ENCODE results near the gene ZFYVE16.
"Not testable (repeated sequence)": the region's sequence is repeated elsewhere in the genome, so short reads cannot be mapped to it uniquely, and the experiment has no call there.

The ZFYVE16 gene

DNA sequence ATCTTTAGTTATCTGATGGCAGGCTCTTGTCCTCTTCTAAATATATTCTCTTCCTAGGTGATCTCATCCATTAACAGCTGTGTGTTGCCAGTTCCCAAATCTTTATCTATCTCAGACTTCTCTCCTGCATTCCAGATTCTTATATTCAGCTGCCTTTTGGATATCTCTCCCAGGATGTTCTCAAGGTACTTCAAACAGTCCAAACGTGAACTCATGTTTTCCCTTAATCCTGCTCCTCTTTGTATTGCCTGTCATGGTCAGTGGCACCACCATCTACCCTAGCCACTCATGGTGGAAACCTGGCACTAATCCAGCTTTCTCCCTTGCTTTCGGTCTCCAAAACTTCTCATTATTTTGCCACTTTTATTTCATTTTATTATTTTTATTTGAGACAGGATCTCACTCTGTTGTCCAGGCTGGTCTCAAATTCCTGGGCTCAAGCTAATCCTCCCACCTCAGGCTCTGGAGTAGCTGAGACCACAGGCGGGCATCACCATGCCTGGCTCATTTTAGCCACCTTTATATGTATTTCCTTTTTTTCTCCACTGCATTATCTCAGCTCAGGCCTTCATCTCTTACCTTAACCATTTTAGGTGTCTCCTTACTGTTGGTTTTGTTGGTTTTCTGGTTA, 3.8 kb downstream of the ZFYVE16 start:
- Histone ChIP-seq H3K14ac (ENCODE audit: low read length) (no peak overlapping the region), H3K9ac (ENCODE audit: low read length) (no peak overlapping the region), H2AK5ac (ENCODE audit: low read length) (no peak overlapping the region), H3K36me3 (ENCODE audit: control insufficient read depth in 1 of 2, insufficient read depth in 2 of 2, low read length in 2 of 2) (peaks cover 6 to 9% of the 10 kb centered on the region in 2 experiments), H3K23ac (ENCODE audit: low read length) (no peak overlapping the region), H2BK12ac (ENCODE audit: low read length) (no peak overlapping the region), H2BK5ac (ENCODE audit: low read depth, low read length, poor library complexity) (no peak overlapping the region), H4K8ac (ENCODE audit: low read depth, low read length) (no peak overlapping the region), H3K9me3 (ENCODE audit: insufficient read depth, low read depth, low read length) (no peaks in the 10 kb centered on the region), H3K79me2 (ENCODE audit: control insufficient read depth, insufficient read depth, low read length, poor library complexity) (peaks cover 14% of the 10 kb centered on the region), H4K91ac (ENCODE audit: low read depth, low read length) (no peak overlapping the region), H3K27me3 (ENCODE audit: insufficient read depth, low read length) (no peaks in the 10 kb centered on the region), H3K4me2 (ENCODE audit: low read length) (no peak overlapping the region), H2AFZ (ENCODE audit: insufficient read depth, low read length, poor library complexity) (no peak overlapping the region), H3K18ac (ENCODE audit: low read length) (no peak overlapping the region), H2BK120ac (ENCODE audit: insufficient read depth, low read length, poor library complexity) (no peak overlapping the region), H4K12ac (ENCODE audit: low read depth, low read length) (no peak overlapping the region), H3K4ac (ENCODE audit: low read depth, low read length) (peak overlapping the region; percentile 12), H3K79me1 (ENCODE audit: low read length) (peaks cover 10% of the 10 kb centered on the region), H3K27ac (ENCODE audit: low read depth, low read length) (no peak overlapping the region), H3K4me1 (ENCODE audit: control insufficient read depth in 1 of 2, insufficient read depth in 2 of 2, low read length in 2 of 2) (peaks cover 0 to 6% of the 10 kb centered on the region in 2 experiments), H3K4me3 (ENCODE audit: low read depth, low read length) (no peak overlapping the region)
- WGBS (ENCODE audit: extremely low coverage, insufficient coverage, insufficient read length) = no CpG with 5 or more reads among the region's 3 CpGs
- no peak for DNase-seq

DNA sequence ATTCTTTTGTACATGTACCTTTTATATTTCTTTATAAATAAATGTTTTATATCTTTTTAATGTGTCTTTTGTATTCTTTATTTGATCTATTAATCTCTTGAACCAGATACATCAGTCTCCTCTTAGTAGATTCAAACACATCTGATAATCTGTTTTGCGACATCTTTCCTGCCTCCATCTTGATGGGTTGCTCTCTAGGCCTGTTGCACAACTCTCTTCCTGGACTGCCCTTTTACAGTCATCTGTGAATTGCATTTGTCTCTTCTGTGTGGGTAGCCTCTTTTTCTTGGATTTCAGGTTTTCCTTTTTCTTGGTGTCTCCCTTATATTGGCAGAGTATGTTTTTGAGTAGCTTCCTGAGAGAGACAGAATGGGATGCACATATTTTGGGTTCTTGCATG, 6.2 kb downstream of the ZFYVE16 start:
- WGBS (ENCODE audit: extremely low coverage, insufficient coverage, insufficient read length) = no CpG with 5 or more reads among the region's 1 CpG
- H3K4me3 ChIP-seq (ENCODE audit: low read depth, low read length) = no peak overlapping the region
- no peaks in the 10 kb centered on the region for H3K79me1 ChIP-seq (ENCODE audit: low read length)

DNA sequence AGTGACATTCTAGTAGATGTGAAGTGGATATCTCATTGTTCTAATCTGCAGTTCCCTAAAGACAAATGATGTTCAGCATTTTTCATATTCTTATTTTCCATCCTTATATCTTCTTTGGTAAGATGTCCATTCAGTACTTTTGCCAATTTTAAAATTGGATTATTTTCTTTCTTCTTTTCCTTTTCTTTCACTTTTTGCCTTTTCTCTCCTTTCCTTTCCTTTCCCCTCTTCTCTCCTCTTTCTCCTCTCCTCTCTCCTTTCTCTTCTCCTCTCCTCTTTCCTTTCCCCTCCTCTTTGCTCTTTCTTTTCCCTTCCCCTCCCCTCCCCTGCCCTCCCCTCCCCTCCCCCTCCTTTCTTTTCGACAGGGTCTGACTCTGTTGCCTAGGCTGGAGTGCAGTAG, 10.1 kb downstream of the ZFYVE16 start:
- Histone ChIP-seq H3K36me3 (ENCODE audit: control insufficient read depth in 1 of 2, insufficient read depth in 2 of 2, low read length in 2 of 2) (peaks cover 0 to under 1% of the 10 kb centered on the region in 2 experiments), H3K4ac (ENCODE audit: low read depth, low read length) (no peak overlapping the region), H3K4me3 (ENCODE audit: low read depth, low read length) (no peak overlapping the region), H2BK5ac (ENCODE audit: low read depth, low read length, poor library complexity) (no peak overlapping the region), H3K18ac (ENCODE audit: low read length) (no peak overlapping the region), H3K4me1 (ENCODE audit: control insufficient read depth in 1 of 2, insufficient read depth in 2 of 2, low read length in 2 of 2) (no peaks in the 10 kb centered on the region), H4K91ac (ENCODE audit: low read depth, low read length) (no peak overlapping the region), H3K27me3 (ENCODE audit: insufficient read depth, low read length) (no peaks in the 10 kb centered on the region), H3K79me1 (ENCODE audit: low read length) (no peaks in the 10 kb centered on the region), H4K8ac (ENCODE audit: low read depth, low read length) (no peak overlapping the region), H3K9ac (ENCODE audit: low read length) (no peak overlapping the region), H3K23ac (ENCODE audit: low read length) (no peak overlapping the region), H2BK12ac (ENCODE audit: low read length) (no peak overlapping the region), H2BK120ac (ENCODE audit: insufficient read depth, low read length, poor library complexity) (no peak overlapping the region), H3K27ac (ENCODE audit: low read depth, low read length) (no peak overlapping the region), H4K12ac (ENCODE audit: low read depth, low read length) (no peak overlapping the region), H3K14ac (ENCODE audit: low read length) (no peak overlapping the region), H2AFZ (ENCODE audit: insufficient read depth, low read length, poor library complexity) (no peak overlapping the region), H3K9me3 (ENCODE audit: insufficient read depth, low read depth, low read length) (no peaks in the 10 kb centered on the region), H2AK5ac (ENCODE audit: low read length) (no peak overlapping the region), H3K79me2 (ENCODE audit: control insufficient read depth, insufficient read depth, low read length, poor library complexity) (no peaks in the 10 kb centered on the region), H3K4me2 (ENCODE audit: low read length) (no peak overlapping the region)
- no CpG with 5 or more reads among the region's 1 CpG for WGBS (ENCODE audit: extremely low coverage, insufficient coverage, insufficient read length)
- no peak for DNase-seq

More for the DNA sequence above, 6.2 kb downstream of the ZFYVE16 start:
- H2AK5ac ChIP-seq (ENCODE audit: low read length) = no peak overlapping the region
- no peak overlapping the region for H2BK5ac ChIP-seq (ENCODE audit: low read depth, low read length, poor library complexity)
- H3K4me1 ChIP-seq (ENCODE audit: control insufficient read depth in 1 of 2, insufficient read depth in 2 of 2, low read length in 2 of 2) = peaks cover 0 to 2% of the 10 kb centered on the region in 2 experiments
- H2BK120ac ChIP-seq (ENCODE audit: insufficient read depth, low read length, poor library complexity) = no peak overlapping the region
- peak; percentile 4 to 22 for DNase-seq
- no peak overlapping the region for H4K12ac ChIP-seq (ENCODE audit: low read depth, low read length)
- H3K14ac ChIP-seq (ENCODE audit: low read length) = no peak overlapping the region
- no peaks in the 10 kb centered on the region for H3K9me3 ChIP-seq (ENCODE audit: insufficient read depth, low read depth, low read length)
- H3K18ac ChIP-seq (ENCODE audit: low read length) = no peak overlapping the region
- no peak overlapping the region for H3K4ac ChIP-seq (ENCODE audit: low read depth, low read length)
- H4K8ac ChIP-seq (ENCODE audit: low read depth, low read length) = no peak overlapping the region
- no peak overlapping the region for H3K23ac ChIP-seq (ENCODE audit: low read length)
- H4K91ac ChIP-seq (ENCODE audit: low read depth, low read length) = no peak overlapping the region
- no peak overlapping the region for H3K27ac ChIP-seq (ENCODE audit: low read depth, low read length)
- H2AFZ ChIP-seq (ENCODE audit: insufficient read depth, low read length, poor library complexity) = no peak overlapping the region
- H3K27me3 ChIP-seq (ENCODE audit: insufficient read depth, low read length) = no peaks in the 10 kb centered on the region
- H2BK12ac ChIP-seq (ENCODE audit: low read length) = no peak overlapping the region
- H3K4me2 ChIP-seq (ENCODE audit: low read length) = no peak overlapping the region
- H3K36me3 ChIP-seq (ENCODE audit: control insufficient read depth in 1 of 2, insufficient read depth in 2 of 2, low read length in 2 of 2) = peaks cover 6 to 9% of the 10 kb centered on the region in 2 experiments
- peaks cover 6% of the 10 kb centered on the region for H3K79me2 ChIP-seq (ENCODE audit: control insufficient read depth, insufficient read depth, low read length, poor library complexity)
- no peak overlapping the region for H3K9ac ChIP-seq (ENCODE audit: low read length)

DNA sequence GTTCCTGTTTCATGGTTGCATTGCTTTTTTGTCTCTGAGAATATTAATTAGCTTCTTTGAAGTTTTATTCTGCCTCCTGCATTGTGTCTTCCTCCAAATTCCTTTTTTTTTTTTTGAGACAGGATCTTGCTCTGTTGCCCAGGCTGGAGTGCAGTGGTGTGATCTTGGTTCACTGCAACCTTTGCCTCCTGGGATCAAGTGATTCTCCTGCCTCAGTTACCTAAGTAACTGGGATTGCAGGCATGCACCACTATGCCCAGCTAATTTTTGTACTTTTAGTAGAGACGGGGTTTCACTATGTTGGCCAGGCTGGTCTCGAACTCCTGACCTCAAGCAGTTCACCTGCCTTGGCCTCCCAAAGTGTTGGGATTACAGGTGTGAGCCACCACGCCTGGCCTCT, 16.5 kb downstream of the ZFYVE16 start:
- H3K9me3 ChIP-seq (ENCODE audit: insufficient read depth, low read depth, low read length); H3K14ac ChIP-seq (ENCODE audit: low read length); H4K91ac ChIP-seq (ENCODE audit: low read depth, low read length); H4K12ac ChIP-seq (ENCODE audit: low read depth, low read length); H2BK12ac ChIP-seq (ENCODE audit: low read length); H3K79me1 ChIP-seq (ENCODE audit: low read length); H3K4me2 ChIP-seq (ENCODE audit: low read length); H3K27me3 ChIP-seq (ENCODE audit: insufficient read depth, low read length); H3K23ac ChIP-seq (ENCODE audit: low read length); H3K4ac ChIP-seq (ENCODE audit: low read depth, low read length); H2BK5ac ChIP-seq (ENCODE audit: low read depth, low read length, poor library complexity); H4K8ac ChIP-seq (ENCODE audit: low read depth, low read length); H3K4me3 ChIP-seq (ENCODE audit: low read depth, low read length); H2AFZ ChIP-seq (ENCODE audit: insufficient read depth, low read length, poor library complexity); H3K9ac ChIP-seq (ENCODE audit: low read length); H3K79me2 ChIP-seq (ENCODE audit: control insufficient read depth, insufficient read depth, low read length, poor library complexity); DNase-seq; H2AK5ac ChIP-seq (ENCODE audit: low read length); H2BK120ac ChIP-seq (ENCODE audit: insufficient read depth, low read length, poor library complexity); H3K18ac ChIP-seq (ENCODE audit: low read length); H3K4me1 ChIP-seq (ENCODE audit: control insufficient read depth in 1 of 2, insufficient read depth in 2 of 2, low read length in 2 of 2); H3K27ac ChIP-seq (ENCODE audit: low read depth, low read length); H3K36me3 ChIP-seq (ENCODE audit: control insufficient read depth in 1 of 2, insufficient read depth in 2 of 2, low read length in 2 of 2): not testable (repeated sequence)
- WGBS (ENCODE audit: extremely low coverage, insufficient coverage, insufficient read length) = no CpG with 5 or more reads among the region's 3 CpGs
